ENCODE measurements around the gene FOXP1. TPM values are rescaled to one million over a fixed set of nuclear protein-coding genes. Genes with fewer than 3 reads are reported as not detected.

FOXP1 gene
- total RNA-seq, 2 experiments from 2014 or later, result 120 to 122 TPM

DNA sequence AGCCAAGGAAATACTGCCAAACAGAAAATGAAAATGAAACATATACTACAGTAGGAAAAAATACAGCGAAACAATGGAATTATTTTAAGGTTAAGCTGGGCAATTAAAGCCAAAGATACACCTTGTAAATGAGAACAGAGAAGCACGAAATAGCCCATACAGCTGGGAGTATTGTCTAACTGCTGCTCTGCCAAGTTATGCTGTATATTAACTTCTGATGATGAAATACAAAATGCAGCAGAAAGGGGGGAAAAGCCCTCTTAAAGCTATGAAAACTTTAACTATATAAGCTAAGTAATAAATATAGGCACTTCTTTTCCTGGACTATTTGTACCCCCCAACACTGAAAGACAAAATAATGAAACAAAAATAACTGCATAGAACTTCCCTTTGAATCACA is 449.0 kb downstream of the FOXP1 start:
- Mint-ChIP-seq H3K27ac (peak overlapping the region; percentile 72), H3K4me1 (ENCODE audit: low read depth) (peaks cover 47% of the 10 kb centered on the region), H3K27me3 (ENCODE audit: low read depth) (no peaks in the 10 kb centered on the region), H3K36me3 (ENCODE audit: low read depth) (peaks cover 4% of the 10 kb centered on the region), H3K9me3 (ENCODE audit: insufficient read depth) (no peaks in the 10 kb centered on the region), H3K4me3 (no peak overlapping the region)
- CTCF ChIA-PET, result interaction anchor here (0.7 to 1.1 kb wide), 2 partner anchors 8 to 53 kb away, joined by 3 read pairs; no protein-coding TSS in a partner anchor
- POLR2A ChIA-PET, result no interaction called here
- ATAC-seq, result no peak
- no peak for DNase-seq

DNA sequence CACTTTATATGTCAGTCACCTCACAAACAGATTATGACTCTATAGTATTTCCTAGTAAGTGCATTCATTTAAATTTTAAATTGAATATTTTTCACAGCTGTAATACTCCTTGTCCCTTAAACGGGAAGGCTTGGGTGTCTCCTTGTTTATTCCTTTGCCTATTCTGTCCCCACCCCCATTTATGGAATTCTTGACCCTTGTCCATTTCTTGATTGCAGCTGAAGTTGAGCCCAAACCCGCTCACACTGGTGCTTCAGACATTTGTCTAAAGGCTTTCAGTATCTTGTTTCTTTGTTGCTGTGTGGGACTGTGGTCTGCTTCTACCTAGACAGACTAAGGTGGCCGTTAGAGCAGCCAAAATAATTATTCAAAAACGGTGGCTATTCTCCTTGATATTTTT is 449.7 kb downstream of the FOXP1 start:
- ChIA-PET POLR2A (no interaction called here), CTCF (interaction anchor here (0.7 to 1.1 kb wide), 2 partner anchors 9 to 52 kb away, joined by 3 read pairs; no protein-coding TSS in a partner anchor)
- peak overlapping the region; percentile 72 for H3K27ac Mint-ChIP-seq
- no peaks in the 10 kb centered on the region for H3K27me3 Mint-ChIP-seq (ENCODE audit: low read depth)
- H3K9me3 Mint-ChIP-seq (ENCODE audit: insufficient read depth), result no peaks in the 10 kb centered on the region
- peaks cover 7% of the 10 kb centered on the region for H3K36me3 Mint-ChIP-seq (ENCODE audit: low read depth)
- peaks cover 50% of the 10 kb centered on the region for H3K4me1 Mint-ChIP-seq (ENCODE audit: low read depth)
- peak overlapping the region; percentile 32 for H3K4me3 Mint-ChIP-seq
- DNase-seq (no peak), ATAC-seq (no peak)

DNA sequence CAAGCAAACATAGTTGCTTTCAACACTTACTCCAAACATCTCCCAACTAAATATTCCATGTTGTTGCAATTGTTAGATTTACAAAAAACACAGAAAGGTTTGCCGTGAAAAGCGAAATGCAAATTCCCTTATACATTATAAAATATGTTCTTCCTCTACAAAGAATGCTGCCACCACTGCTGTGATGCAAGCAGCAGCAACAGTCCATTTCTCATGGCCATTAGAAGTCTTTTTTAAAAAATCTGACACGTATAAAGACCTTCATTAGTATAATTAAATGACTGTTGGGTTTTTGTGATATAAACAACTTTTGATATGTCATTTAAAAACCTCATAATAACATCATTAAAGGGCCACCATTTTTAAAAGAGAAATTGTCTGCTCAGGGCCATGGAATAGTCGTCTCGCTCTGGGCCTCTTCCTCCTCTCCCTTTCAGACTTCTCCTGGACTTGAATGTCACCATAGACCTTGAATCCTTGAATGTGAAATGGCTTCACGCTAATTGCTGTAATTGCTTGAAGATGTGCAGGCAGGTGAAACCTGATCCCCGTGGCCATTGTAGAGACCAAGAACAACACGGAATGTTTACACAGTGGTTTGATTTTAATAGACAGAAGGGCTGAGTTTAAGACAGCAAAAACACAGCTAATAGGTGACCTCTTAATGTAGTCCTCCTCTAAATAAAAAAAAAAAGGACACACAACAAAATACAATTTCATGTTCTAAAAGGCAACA is 450.4 kb downstream of the FOXP1 start:
- ATAC-seq (no peak), DNase-seq (no peak)
- ChIA-PET CTCF (interaction anchor here (1.3 kb wide), 1 partner anchor 28 kb away, joined by 3 read pairs; no protein-coding TSS in a partner anchor), POLR2A (interaction anchor here (2.2 kb wide), 1 partner anchor 14 kb away, joined by 6 read pairs; no protein-coding TSS in a partner anchor)
- H3K9me3 Mint-ChIP-seq (ENCODE audit: insufficient read depth), result no peaks in the 10 kb centered on the region
- H3K27me3 Mint-ChIP-seq (ENCODE audit: low read depth), result no peaks in the 10 kb centered on the region
- H3K4me1 Mint-ChIP-seq (ENCODE audit: low read depth), result peaks cover 54% of the 10 kb centered on the region
- H3K27ac Mint-ChIP-seq, result peak overlapping the region; percentile 26
- H3K4me3 Mint-ChIP-seq, result no peak overlapping the region
- H3K36me3 Mint-ChIP-seq (ENCODE audit: low read depth), result peaks cover 8% of the 10 kb centered on the region

DNA sequence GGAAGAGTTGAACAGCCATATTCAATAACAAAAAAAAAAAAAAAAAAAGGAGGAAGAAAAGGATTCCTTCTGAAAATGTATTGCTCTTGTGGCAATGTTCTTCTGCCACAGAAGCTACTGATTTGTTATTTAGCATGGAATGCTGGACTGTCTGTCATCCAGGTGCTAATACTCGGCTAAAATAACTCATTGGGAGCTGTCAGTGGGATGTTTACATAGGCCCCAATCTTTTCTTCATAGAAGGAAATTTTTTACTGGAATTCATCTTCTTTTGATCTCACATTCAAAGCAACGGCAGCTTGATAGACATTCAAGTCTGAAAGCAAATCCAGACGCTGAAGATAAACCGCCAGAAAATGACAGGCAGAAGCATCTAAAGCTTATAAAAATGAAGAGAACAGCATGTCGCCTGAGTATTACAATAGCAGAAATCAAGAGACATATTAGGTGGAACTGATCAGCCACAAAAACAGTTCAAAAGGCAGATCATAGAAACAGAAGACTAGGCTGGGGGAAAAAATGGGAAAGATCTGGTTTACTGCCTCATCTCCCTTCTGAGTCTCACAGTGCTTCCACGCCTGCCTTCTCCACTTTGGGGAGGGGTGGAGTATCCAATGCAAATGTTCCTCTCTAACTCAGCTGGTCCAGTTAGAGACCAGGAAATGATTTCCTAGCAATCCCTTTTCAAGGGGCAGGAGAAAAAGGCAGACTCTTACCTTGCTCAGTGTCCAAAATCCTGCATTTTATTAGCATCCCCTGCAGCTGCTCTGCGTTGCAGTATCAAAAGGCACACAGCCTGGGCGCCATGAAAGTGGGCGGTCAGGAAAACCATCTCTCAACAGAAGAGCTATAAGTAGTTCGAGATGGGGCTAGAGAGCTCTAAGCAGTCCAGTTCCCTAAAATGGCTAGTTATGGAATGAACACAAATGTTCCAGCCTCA is 451.9 kb downstream of the FOXP1 start:
- Mint-ChIP-seq H3K4me3 (peak overlapping the region; percentile 98), H3K36me3 (ENCODE audit: low read depth) (peaks cover 12% of the 10 kb centered on the region), H3K9me3 (ENCODE audit: insufficient read depth) (no peaks in the 10 kb centered on the region), H3K4me1 (ENCODE audit: low read depth) (peaks cover 67% of the 10 kb centered on the region), H3K27me3 (ENCODE audit: low read depth) (no peaks in the 10 kb centered on the region), H3K27ac (peak overlapping the region; percentile 94)
- no peak for ATAC-seq
- ChIA-PET CTCF (interaction anchor here (0.9 to 3.4 kb wide), 11 partner anchors 9 to 266 kb away, joined by 3 to 18 read pairs (median 3); no protein-coding TSS in a partner anchor), POLR2A (interaction anchor here (0.7 to 4.8 kb wide), 13 partner anchors 10 to 452 kb away, joined by 3 to 47 read pairs (median 5); partner anchors contain the start of gene FOXP1)
- no peak for DNase-seq

DNA sequence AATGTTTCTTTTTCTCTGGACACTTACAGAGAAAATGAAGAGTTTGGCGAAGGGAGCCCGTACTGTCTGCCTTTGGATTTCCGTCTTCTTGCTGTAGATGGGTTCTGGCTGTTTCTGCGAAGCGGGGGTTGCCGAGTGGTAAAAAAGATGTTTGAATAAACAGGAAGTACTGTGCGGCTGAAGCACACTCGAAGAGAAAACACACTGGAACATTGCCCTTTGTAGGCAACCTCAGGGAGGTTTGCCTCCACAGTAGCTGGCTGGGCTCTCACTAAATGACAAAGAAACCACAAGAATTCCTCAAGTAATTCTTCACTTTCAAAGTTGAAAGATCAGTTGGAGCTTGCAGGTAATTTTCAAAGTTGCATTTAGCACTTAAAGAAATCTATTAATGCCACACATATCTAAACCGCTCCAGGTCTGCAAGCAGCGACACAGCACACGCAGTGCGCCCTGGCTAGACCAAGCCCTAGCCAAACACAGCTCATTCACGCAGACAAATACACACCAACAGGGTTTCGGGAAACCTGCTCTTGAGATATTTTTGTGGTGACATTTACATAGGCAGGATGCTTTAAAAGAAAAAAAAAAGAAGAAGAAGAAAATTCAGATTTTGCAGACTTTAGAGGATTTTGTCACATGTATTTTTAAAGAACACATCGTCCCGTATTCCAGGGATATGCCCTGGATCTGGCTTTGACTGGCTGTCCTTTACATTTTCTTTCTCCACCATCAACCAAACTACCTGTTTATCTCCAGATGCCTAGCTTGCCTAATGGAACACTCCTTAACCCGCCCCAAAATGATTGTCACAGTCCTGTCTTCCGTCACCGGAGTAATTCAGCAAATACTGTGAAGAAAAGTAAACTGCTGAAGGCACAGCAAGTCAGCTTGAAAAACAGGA is 452.8 kb downstream of the FOXP1 start:
- peak; percentile 86 for DNase-seq
- POLR2A ChIA-PET, result interaction anchor here (0.7 to 4.8 kb wide), 18 partner anchors 10 to 453 kb away, joined by 3 to 47 read pairs (median 4); partner anchors contain the start of gene FOXP1
- peak overlapping the region; percentile 98 for H3K4me3 Mint-ChIP-seq
- peaks cover 14% of the 10 kb centered on the region for H3K36me3 Mint-ChIP-seq (ENCODE audit: low read depth)
- peak; percentile 74 for ATAC-seq
- peak overlapping the region; percentile 94 for H3K27ac Mint-ChIP-seq
- CTCF ChIA-PET, result interaction anchor here (0.7 to 3.4 kb wide), 10 partner anchors 12 to 382 kb away, joined by 3 to 18 read pairs (median 4); no protein-coding TSS in a partner anchor
- H3K4me1 Mint-ChIP-seq (ENCODE audit: low read depth), result peaks cover 72% of the 10 kb centered on the region
- no peaks in the 10 kb centered on the region for H3K27me3 Mint-ChIP-seq (ENCODE audit: low read depth)
- no peaks in the 10 kb centered on the region for H3K9me3 Mint-ChIP-seq (ENCODE audit: insufficient read depth)

DNA sequence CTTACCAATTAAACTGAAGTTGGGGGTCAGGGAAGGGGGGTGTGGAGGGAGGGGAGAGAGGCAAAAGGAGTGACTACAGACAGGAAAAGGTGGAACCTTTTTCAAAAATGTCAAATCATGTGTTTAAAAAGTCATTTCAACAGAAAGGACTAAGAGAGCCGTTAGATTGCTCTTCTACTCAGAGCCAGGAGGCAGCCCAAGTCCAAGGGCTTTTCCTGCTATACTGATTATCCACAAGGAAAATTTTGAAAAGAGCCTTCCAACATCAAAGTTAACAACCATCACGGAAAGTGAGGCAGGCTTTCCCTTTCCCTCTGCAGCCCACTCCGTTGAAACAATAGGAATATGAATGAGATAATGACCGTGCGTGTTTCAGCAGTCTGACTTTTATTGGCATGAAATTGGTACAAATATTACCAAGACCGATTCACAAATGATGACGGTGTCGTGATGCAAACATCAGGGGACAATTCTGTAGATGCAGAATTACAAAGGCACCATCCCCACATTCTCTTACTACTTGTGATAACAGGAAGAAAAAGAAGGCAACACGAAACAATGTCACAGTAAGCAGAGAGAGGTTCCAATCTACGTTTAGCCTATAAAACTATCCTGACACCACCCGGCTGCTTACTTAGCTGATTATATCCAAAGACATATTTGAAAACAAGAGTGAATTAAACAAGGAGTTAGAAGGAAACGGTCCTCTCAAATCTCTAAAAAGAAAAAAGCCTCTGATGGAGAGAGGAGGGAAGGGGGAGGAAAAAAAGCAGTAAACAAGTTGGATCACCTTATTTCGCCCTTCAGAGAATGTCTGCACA is 453.7 kb downstream of the FOXP1 start:
- CTCF ChIA-PET, result interaction anchor here (1.3 to 3.4 kb wide), 3 partner anchors 11 to 173 kb away, joined by 5 to 18 read pairs (median 9); no protein-coding TSS in a partner anchor

DNA sequence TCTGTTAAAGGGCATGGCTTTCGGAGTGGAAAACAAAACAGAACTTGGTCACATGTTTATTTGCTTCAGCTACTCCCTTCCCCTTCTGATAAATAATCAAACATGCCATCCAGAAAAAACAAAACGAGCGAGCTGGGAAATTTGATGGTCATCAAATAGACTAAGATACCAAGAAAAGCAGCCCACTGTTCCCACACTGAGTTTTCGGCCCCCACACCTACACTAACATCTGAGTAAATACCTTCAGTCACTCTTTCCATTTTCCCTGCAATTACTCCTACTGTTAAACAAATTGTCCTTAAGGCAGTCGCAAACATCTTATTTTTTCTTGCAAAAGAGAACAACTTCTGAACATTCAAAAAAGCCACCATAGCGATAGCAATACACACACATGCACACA is 454.6 kb downstream of the FOXP1 start:
- Mint-ChIP-seq H3K4me3 (peak overlapping the region; percentile 98), H3K36me3 (ENCODE audit: low read depth) (peaks cover 23% of the 10 kb centered on the region), H3K4me1 (ENCODE audit: low read depth) (peaks cover 71% of the 10 kb centered on the region), H3K9me3 (ENCODE audit: insufficient read depth) (no peaks in the 10 kb centered on the region), H3K27ac (peak overlapping the region; percentile 94), H3K27me3 (ENCODE audit: low read depth) (no peaks in the 10 kb centered on the region)
- DNase-seq, result no peak
- ChIA-PET POLR2A (interaction anchor here (0.6 to 4.8 kb wide), 10 partner anchors 18 to 456 kb away, joined by 3 to 47 read pairs (median 5); no protein-coding TSS in a partner anchor), CTCF (interaction anchor here (0.5 to 3.4 kb wide), 4 partner anchors 58 to 179 kb away, joined by 3 to 18 read pairs (median 4); no protein-coding TSS in a partner anchor)
- ATAC-seq, result peak; percentile 4

More for the DNA sequence above, 453.7 kb downstream of the FOXP1 start:
- no peaks in the 10 kb centered on the region for H3K9me3 Mint-ChIP-seq (ENCODE audit: insufficient read depth)
- POLR2A ChIA-PET, result interaction anchor here (0.6 to 4.8 kb wide), 18 partner anchors 12 to 455 kb away, joined by 3 to 47 read pairs (median 4); no protein-coding TSS in a partner anchor
- H3K27me3 Mint-ChIP-seq (ENCODE audit: low read depth), result no peaks in the 10 kb centered on the region
- DNase-seq, result peak; percentile 45
- H3K36me3 Mint-ChIP-seq (ENCODE audit: low read depth), result peaks cover 23% of the 10 kb centered on the region
- H3K4me1 Mint-ChIP-seq (ENCODE audit: low read depth), result peaks cover 74% of the 10 kb centered on the region
- peak overlapping the region; percentile 98 for H3K4me3 Mint-ChIP-seq
- ATAC-seq, result peak; percentile 18
- peak overlapping the region; percentile 94 for H3K27ac Mint-ChIP-seq

DNA sequence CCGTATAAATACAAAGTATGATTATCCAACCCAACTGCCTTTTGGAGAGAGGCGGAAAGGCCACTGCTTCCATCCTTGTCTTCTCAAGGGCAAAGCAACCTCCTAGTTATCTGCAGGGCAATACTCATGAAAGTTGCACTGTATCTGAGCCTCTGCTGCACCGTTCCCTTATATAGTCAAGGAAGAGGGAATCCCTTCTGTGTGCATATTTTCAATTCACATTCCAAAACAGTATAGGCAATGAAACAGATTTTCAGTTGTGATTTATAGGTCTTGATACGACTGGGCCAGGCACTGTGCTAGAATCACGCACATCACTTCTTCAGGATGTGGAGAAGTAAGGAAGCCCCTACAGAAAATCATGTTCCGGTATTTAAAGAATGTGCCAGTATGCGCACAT is 455.7 kb downstream of the FOXP1 start:
- ATAC-seq, result no peak
- ChIA-PET POLR2A (interaction anchor here (1.5 to 4.8 kb wide), 4 partner anchors 40 to 457 kb away, joined by 5 to 47 read pairs (median 6); no protein-coding TSS in a partner anchor), CTCF (interaction anchor here (0.8 kb wide), 1 partner anchor 41 kb away, joined by 3 read pairs; no protein-coding TSS in a partner anchor)
- peaks cover 69% of the 10 kb centered on the region for H3K4me1 Mint-ChIP-seq (ENCODE audit: low read depth)
- no peaks in the 10 kb centered on the region for H3K9me3 Mint-ChIP-seq (ENCODE audit: insufficient read depth)
- H3K36me3 Mint-ChIP-seq (ENCODE audit: low read depth), result peaks cover 30% of the 10 kb centered on the region
- H3K27me3 Mint-ChIP-seq (ENCODE audit: low read depth), result no peaks in the 10 kb centered on the region
- no peak for DNase-seq
- H3K4me3 Mint-ChIP-seq, result peak overlapping the region; percentile 98
- peak overlapping the region; percentile 90 for H3K27ac Mint-ChIP-seq

DNA sequence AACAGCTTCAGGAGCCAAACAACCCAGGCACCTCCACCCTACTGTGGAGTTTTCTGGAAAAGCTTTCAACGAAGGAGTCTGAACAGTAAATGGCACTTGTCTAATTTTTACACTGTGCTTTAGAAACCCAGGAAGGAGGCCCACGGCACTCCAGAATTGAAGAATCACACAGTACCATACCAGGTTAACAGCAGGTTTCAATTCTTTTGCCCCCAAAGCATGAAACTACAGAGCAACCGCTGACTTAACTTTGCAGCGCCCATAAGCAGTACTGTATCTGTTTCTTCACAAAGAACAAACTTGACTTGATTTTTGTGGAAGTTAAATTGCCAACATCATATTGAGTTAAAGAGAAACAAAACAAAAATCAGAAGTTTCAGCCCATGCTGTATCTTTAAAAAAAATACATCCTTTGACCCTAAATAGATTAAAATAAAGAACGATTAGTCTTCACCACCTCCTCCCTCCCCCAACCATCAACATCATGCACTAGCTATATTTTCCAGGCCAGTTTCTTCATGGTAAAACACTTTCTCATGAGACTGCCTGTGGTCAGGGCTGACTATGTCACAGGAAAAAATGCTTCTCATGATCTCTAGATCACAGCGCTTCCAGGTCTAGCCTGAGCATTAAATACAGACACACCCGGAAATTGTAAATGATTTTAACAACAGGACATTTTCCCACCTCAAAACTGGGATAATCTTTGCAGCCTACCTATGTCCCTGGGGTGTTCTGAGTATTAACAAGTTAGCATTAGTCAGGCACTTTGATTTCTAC is 456.3 kb downstream of the FOXP1 start:
- peak; percentile 50 for DNase-seq

More for the DNA sequence above, 456.3 kb downstream of the FOXP1 start:
- Mint-ChIP-seq H3K27ac (peak overlapping the region; percentile 90), H3K9me3 (ENCODE audit: insufficient read depth) (no peaks in the 10 kb centered on the region), H3K4me1 (ENCODE audit: low read depth) (peaks cover 69% of the 10 kb centered on the region), H3K4me3 (peak overlapping the region; percentile 98), H3K36me3 (ENCODE audit: low read depth) (peaks cover 27% of the 10 kb centered on the region), H3K27me3 (ENCODE audit: low read depth) (no peaks in the 10 kb centered on the region)
- ChIA-PET POLR2A (no interaction called here), CTCF (interaction anchor here (0.7 kb wide), 1 partner anchor 174 kb away, joined by 3 read pairs; no protein-coding TSS in a partner anchor)
- peak; percentile 44 for ATAC-seq
